HepG2 (cell line): ENCODE measurements around the gene GPR42. TPM values are rescaled to one million over a fixed set of nuclear protein-coding genes. Genes with fewer than 3 reads are reported as not detected.
A peak's percentile ranks its signal among the peaks of the same experiment; 100 is the strongest.

Source experiments
- CC2D1A ChIP-seq: sonication (generic); formaldehyde crosslinking; IDR thresholded peaks from 2 replicates; pipeline ENCODE4 v1.8.1; 2023; ENCODE audit warnings: mild to moderate bottlenecking, missing genetic modification reagents
- CENPT ChIP-seq: sonication (generic); formaldehyde crosslinking; IDR thresholded peaks from 2 replicates; pipeline ENCODE4 v1.8.0; 2022; ENCODE audit warnings: low read depth, mild to moderate bottlenecking, moderate library complexity, missing genetic modification reagents
- FOXM1 ChIP-seq: sonication (generic); formaldehyde crosslinking; IDR thresholded peaks from 2 replicates; pipeline ENCODE4 v1.5.0; 2020; ENCODE audit warnings: missing genetic modification reagents
- MAF1 ChIP-seq: sonication (generic); formaldehyde crosslinking; IDR thresholded peaks from 2 replicates; pipeline ENCODE4 v1.5.0; 2020; ENCODE audit warnings: missing genetic modification reagents, borderline replicate concordance
- MEIS1 ChIP-seq: sonication (generic); formaldehyde crosslinking; IDR thresholded peaks from 2 replicates; pipeline ENCODE4 v1.9.0; 2021; ENCODE audit warnings: mild to moderate bottlenecking, missing genetic modification reagents, moderate library complexity, borderline replicate concordance
- RFX1 ChIP-seq: fragments of 450-650 bp; IDR thresholded peaks from 2 replicates; pipeline ENCODE4 v1.6.1; 2017
- SATB2 ChIP-seq: sonication (generic); formaldehyde crosslinking; IDR thresholded peaks from 2 replicates; pipeline ENCODE4 v1.5.0; 2020; ENCODE audit warnings: missing genetic modification reagents
- SMYD3 ChIP-seq: sonication (generic); formaldehyde crosslinking; IDR thresholded peaks from 2 replicates; pipeline ENCODE4 v1.8.1; 2023; ENCODE audit warnings: mild to moderate bottlenecking, missing genetic modification reagents
- TAF1 ChIP-seq: sonication (generic); formaldehyde crosslinking; IDR thresholded peaks from 2 replicates; pipeline ENCODE4 v1.4.0; 2020; ENCODE audit warnings: missing genetic modification reagents
- ZBTB46 ChIP-seq: sonication (generic); formaldehyde crosslinking; IDR thresholded peaks from 2 replicates; pipeline ENCODE4 v1.4.0; 2020; ENCODE audit warnings: mild to moderate bottlenecking, missing genetic modification reagents, borderline replicate concordance
- ZC3H4 ChIP-seq: sonication (generic); formaldehyde crosslinking; IDR thresholded peaks from 2 replicates; pipeline ENCODE4 v1.4.0; 2020; ENCODE audit warnings: missing genetic modification reagents, borderline replicate concordance
- ZNF280B ChIP-seq: sonication (generic); formaldehyde crosslinking; IDR thresholded peaks from 2 replicates; pipeline ENCODE4 v1.5.0; 2020; ENCODE audit warnings: missing genetic modification reagents, mild to moderate bottlenecking, borderline replicate concordance
- ZNF564 ChIP-seq: sonication (generic); formaldehyde crosslinking; IDR thresholded peaks from 2 replicates; pipeline ENCODE4 v1.8.1; 2023; ENCODE audit warnings: mild to moderate bottlenecking, missing genetic modification reagents
- ZNF569 ChIP-seq: sonication (generic); formaldehyde crosslinking; IDR thresholded peaks from 2 replicates; pipeline ENCODE4 v1.5.0; 2020; ENCODE audit warnings: mild to moderate bottlenecking, missing genetic modification reagents, moderate library complexity, borderline replicate concordance
- ZNF674 ChIP-seq: sonication (generic); formaldehyde crosslinking; IDR thresholded peaks from 2 replicates; pipeline ENCODE4 v1.5.0; 2020; ENCODE audit warnings: low read depth, mild to moderate bottlenecking, missing genetic modification reagents
- polyA plus RNA-seq, 8 experiments: library from polyadenylated mRNA; depleted of rRNA in 3 of 8; stranded (reverse) in 7 of 8; unstranded in 1 of 8; fragments of >200 nt; fragmentation: Illumina TruSeq in 4 of 8; extraction: Trizol in 4 of 8; gene quantifications; 2 replicates each; pipeline versions ENCODE4 v1.2.1 to v1.2.3, GENCODE V29; 2011 to 2016; ENCODE audit warnings: low read depth in 4 of 8, missing spikeins in 1 of 8, mixed read lengths in 1 of 8; ENCODE audit not compliant: insufficient read depth in 1 of 8
- total RNA-seq, 5 experiments: library from RNA; depleted of rRNA; stranded (reverse); fragments of >200 nt; fragmentation: Illumina TruSeq; extraction: Trizol; gene quantifications; 2 replicates each; pipeline ENCODE4 v1.2.3, GENCODE V29; 2016; ENCODE audit warnings: low read depth in 1 of 5
- TF ChIP-seq, protein P1 (sequence below): sonication (generic); formaldehyde crosslinking; IDR thresholded peaks from 2 replicates; pipeline ENCODE4 v1.8.1; 2023; ENCODE audit warnings: mild to moderate bottlenecking, missing genetic modification reagents
- TF ChIP-seq, protein P2 (sequence below): fragments of 450-650 bp; IDR thresholded peaks from 2 replicates; pipeline ENCODE4 v1.6.1; 2016
- TF ChIP-seq, protein P3 (sequence below): sonication (generic); formaldehyde crosslinking; IDR thresholded peaks from 2 replicates; pipeline ENCODE4 v1.4.0; 2020; ENCODE audit warnings: missing genetic modification reagents

Gene GPR42
- total and polyA plus RNA-seq, 2 of the 13 experiments (the other 11 are each of a cell fraction or from before 2014, with no cell fraction given) = not detected

- TF ChIP-seq MEIS1 (CRISPR knock-in tag) (0 out of 2 replicates have a peak, but pooled peaks have one; percentile 60), ZBTB46 (CRISPR knock-in tag) (no peak), ZNF569 (CRISPR knock-in tag) (no peak), CC2D1A (CRISPR knock-in tag) (no peak), ZNF564 (CRISPR knock-in tag) (no peak), TAF1 (CRISPR knock-in tag) (no peak), ZC3H4 (no peak), SATB2 (no peak), MAF1 (CRISPR knock-in tag) (no peak), ZNF674 (CRISPR knock-in tag) (no peak), ZNF280B (no peak), FOXM1 (CRISPR knock-in tag) (no peak), RFX1 (no peak), CENPT (no peak), SMYD3 (no peak)
- TF ChIP-seq, protein P1, sequence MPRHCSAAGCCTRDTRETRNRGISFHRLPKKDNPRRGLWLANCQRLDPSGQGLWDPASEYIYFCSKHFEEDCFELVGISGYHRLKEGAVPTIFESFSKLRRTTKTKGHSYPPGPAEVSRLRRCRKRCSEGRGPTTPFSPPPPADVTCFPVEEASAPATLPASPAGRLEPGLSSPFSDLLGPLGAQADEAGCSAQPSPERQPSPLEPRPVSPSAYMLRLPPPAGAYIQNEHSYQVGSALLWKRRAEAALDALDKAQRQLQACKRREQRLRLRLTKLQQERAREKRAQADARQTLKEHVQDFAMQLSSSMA (CRISPR knock-in tag) = peak; percentile 62; the same call in 1 of the 2 replicates
- TF ChIP-seq, protein P2, sequence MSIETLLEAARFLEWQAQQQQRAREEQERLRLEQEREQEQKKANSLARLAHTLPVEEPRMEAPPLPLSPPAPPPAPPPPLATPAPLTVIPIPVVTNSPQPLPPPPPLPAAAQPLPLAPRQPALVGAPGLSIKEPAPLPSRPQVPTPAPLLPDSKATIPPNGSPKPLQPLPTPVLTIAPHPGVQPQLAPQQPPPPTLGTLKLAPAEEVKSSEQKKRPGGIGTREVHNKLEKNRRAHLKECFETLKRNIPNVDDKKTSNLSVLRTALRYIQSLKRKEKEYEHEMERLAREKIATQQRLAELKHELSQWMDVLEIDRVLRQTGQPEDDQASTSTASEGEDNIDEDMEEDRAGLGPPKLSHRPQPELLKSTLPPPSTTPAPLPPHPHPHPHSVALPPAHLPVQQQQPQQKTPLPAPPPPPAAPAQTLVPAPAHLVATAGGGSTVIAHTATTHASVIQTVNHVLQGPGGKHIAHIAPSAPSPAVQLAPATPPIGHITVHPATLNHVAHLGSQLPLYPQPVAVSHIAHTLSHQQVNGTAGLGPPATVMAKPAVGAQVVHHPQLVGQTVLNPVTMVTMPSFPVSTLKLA = no peak
- TF ChIP-seq, protein P3, sequence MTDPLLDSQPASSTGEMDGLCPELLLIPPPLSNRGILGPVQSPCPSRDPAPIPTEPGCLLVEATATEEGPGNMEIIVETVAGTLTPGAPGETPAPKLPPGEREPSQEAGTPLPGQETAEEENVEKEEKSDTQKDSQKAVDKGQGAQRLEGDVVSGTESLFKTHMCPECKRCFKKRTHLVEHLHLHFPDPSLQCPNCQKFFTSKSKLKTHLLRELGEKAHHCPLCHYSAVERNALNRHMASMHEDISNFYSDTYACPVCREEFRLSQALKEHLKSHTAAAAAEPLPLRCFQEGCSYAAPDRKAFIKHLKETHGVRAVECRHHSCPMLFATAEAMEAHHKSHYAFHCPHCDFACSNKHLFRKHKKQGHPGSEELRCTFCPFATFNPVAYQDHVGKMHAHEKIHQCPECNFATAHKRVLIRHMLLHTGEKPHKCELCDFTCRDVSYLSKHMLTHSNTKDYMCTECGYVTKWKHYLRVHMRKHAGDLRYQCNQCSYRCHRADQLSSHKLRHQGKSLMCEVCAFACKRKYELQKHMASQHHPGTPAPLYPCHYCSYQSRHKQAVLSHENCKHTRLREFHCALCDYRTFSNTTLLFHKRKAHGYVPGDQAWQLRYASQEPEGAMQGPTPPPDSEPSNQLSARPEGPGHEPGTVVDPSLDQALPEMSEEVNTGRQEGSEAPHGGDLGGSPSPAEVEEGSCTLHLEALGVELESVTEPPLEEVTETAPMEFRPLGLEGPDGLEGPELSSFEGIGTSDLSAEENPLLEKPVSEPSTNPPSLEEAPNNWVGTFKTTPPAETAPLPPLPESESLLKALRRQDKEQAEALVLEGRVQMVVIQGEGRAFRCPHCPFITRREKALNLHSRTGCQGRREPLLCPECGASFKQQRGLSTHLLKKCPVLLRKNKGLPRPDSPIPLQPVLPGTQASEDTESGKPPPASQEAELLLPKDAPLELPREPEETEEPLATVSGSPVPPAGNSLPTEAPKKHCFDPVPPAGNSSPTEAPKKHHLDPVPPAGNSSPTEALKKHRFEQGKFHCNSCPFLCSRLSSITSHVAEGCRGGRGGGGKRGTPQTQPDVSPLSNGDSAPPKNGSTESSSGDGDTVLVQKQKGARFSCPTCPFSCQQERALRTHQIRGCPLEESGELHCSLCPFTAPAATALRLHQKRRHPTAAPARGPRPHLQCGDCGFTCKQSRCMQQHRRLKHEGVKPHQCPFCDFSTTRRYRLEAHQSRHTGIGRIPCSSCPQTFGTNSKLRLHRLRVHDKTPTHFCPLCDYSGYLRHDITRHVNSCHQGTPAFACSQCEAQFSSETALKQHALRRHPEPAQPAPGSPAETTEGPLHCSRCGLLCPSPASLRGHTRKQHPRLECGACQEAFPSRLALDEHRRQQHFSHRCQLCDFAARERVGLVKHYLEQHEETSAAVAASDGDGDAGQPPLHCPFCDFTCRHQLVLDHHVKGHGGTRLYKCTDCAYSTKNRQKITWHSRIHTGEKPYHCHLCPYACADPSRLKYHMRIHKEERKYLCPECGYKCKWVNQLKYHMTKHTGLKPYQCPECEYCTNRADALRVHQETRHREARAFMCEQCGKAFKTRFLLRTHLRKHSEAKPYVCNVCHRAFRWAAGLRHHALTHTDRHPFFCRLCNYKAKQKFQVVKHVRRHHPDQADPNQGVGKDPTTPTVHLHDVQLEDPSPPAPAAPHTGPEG (CRISPR knock-in tag) = no peak
Measured at GRCh38 chr19:35380450-35381124, 9.7 kb downstream of the GPR42 start (continued).
